OCI-M2 (cell line): ENCODE results near the gene AMBRA1.

Experiments
- DNase-seq: peaks from one replicate; lab custom pipeline; 2025; ENCODE audit not compliant: unreplicated experiment; lab: John Stamatoyannopoulos, UW

AMBRA1 gene

GRCh38 chr11:46352063-46352841 is 241.6 kb downstream of the AMBRA1 start:
- no peak for DNase-seq

DNA sequence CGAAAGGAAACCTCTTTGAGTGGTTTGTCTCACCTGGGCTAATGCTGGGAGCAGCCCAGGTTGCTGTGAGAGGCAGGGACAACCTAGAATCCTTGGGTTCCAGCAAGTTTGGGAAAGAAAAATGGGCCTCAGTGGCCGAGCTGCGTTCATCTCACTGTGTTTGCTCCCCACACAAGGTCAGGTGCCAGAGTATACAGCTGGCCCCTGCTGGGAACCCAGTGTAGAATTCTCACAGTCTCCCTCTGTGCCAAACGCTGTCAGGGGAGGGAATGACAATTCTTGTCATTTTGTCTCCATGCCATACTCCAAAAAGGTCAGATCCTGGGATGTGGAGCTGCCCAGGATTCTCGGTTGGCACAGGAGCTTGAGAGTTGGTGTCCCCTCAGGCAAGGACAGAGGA is 242.2 kb downstream of the AMBRA1 start:
- DNase-seq, result no peak

DNA sequence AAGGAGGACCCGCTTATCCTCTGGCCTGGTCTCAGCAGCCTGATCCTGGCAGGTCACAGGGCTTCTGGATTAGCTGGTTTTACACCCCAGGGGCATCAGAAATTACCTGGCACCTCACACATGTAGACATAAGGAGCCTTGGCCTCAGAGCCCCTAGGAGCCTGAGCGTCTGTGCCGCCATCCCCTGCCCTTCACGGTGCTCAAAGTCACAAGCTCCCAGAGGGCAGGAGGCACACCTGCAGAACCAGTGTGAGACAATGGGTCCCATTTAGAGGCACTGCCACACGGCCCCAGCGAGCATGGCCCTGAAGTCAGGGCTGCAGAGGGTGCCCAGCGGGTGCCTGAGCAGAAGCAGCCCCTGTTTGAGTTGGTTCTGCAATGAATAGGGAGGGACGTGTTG is 242.7 kb downstream of the AMBRA1 start:
- no peak for DNase-seq

DNA sequence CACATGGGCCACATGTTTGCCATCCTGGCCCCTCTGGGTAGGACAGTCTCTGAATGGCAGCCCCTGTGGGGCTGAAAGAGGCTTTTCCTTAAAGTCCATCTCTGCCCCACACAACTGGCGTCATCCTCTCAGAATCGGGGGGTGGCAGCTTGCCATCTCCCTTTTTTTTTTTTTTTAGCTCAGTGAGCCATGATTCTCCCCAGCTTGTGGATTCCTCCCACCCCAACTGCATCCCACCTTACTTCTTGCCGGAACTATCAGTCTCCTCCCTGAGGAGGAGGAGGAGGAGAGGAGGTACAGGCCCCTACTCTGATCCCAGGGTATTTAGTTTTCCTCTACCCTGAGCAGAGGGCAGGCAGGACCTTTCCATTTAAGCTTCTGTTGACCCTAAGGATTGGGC is 243.1 kb downstream of the AMBRA1 start:
- DNase-seq, result no peak

DNA sequence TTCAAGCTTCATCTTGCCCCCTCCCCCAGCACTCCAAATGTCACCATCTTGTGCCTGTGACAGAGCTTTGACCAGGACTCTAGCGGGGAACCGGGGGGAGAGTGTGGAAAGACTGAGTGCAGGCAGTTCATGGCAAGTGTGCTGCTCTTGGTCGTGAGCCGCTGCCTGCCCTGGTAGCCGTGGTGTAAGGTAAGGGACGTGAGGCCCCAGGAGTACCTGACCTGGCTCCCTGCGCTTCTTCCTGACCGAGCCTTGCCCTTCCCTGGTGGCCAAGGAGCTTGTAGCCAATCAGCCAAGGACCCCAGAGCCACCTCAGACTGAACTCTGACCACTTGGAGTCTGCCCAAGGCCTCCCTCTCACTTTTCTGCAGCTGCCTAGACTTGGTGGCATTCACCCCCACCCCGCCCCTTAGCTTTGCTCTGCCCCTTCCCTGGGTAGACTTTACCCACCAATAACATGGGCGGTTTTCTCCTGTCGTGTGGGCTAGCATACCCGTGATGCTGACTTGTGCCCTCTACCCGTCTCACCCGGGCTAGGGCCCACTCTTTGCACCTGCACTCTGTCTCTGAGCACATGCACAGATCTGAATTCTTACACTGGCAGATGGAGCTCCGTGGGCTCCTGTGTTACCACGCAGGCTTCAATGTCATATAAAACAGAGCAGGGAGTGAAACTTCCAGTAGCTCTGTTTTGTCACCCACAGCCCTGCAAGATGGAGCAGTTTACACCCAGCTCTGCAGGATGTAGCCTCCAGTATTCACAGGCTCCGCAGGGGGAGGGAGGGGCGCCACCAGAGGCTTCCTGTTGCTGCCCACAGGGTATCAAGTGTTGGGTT is 245.0 kb downstream of the AMBRA1 start:
- DNase-seq, result no peak

DNA sequence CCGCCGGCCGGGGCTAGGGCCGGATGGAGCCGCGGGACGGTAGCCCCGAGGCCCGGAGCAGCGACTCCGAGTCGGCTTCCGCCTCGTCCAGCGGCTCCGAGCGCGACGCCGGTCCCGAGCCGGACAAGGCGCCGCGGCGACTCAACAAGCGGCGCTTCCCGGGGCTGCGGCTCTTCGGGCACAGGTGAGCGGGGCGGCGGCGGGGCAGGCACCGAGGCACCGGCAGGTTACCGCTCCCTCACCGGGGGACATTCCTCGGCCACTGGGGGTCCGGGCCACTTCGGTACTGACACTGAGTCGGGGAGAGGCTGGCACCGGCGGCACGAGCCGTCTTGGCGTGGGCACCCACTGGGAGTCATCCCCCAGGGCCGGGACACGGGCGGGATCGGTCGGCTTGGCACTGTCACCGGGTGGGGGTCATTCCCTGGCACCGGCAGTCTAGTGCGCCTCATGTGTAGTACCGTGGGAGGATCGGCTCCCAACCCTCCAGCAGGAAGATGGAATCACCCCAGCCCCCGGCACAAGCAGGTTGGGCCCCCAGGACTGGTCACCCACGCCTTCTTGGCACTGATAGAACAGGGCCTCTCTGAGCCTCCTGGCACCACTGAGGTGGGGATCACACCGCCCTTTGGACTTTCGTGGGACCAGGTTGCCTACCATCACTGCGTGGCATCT is 246.0 kb downstream of the AMBRA1 start:
- no peak for DNase-seq

- DNase-seq, result peak; percentile 12
Measured at GRCh38 chr11:46346886-46347636, 246.8 kb downstream of the AMBRA1 start, which contains the start of gene DGKZ. DGKZ (plus strand) TSS chr11:46347463; CDS start chr11:46347660, 197 bp downstream.
